ENCODE results near the gene PTH1R.
A peak's percentile ranks its signal among the peaks of the same experiment; 100 is the strongest.

Gene PTH1R

DNA sequence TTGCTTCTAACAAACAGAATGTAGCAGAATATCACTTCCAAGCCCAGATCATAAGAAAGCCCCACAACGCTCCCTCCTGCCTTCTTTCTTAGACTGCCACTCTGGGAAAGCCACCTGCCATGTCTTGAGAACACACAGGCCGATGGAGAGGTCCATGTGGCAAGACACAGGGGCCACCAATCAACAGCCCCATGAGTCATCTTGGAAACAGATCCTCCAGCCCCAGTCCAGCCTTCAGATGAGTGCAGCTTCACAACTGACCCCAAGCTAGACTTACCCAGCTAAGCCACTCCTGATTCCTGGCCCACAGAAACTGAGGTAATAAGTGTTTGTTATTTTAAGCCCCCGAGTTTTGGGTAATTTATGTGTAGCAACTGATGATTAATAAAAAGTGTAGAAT lies 39.7 kb downstream of the PTH1R start:
- no peak for DNase-seq

DNA sequence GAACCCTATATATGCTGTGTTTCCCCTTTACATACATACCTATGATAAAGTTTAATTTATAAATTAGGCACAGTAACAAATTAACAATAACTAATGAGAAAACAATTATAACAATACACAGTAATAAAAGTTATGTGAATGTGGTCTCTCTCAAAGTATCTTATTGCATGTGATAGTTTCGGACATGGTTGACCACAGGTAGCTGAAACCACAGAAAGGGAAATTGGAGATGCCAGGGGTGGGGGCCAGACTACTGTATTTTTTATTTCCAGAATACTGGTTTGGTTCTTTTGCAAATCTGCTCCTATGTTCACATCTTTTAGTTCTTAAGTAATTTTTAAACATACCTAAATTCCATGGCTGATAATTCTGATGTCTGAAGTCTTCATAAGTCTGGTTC lies 40.7 kb downstream of the PTH1R start:
- no peak for DNase-seq

GRCh38 chr3:46918634-46919033 lies 41.1 kb downstream of the PTH1R start:
- DNase-seq, result no peak

DNA sequence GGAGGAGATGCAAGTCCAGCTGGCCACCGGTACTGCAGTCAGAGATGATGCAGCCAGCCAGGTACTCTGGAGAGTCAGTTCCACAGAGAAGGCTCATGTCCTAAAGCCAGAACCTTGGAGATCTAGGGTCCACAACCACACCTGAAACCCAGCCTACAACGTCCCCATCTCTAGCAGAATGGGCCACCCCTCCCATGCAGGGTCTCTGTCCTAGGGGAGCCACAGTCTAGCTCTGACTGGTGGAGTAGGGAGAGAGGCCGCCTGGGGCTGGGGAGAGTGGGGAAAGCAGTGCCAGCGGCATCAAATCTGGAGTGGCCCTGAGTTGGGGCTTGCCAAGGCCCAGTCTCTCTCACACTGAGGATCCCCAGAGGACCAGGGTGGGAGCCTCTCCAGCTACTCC lies 43.5 kb downstream of the PTH1R start:
- DNase-seq, result no peak

GRCh38 chr3:46921871-46922271 lies 44.4 kb downstream of the PTH1R start:
- no peak for DNase-seq

DNA sequence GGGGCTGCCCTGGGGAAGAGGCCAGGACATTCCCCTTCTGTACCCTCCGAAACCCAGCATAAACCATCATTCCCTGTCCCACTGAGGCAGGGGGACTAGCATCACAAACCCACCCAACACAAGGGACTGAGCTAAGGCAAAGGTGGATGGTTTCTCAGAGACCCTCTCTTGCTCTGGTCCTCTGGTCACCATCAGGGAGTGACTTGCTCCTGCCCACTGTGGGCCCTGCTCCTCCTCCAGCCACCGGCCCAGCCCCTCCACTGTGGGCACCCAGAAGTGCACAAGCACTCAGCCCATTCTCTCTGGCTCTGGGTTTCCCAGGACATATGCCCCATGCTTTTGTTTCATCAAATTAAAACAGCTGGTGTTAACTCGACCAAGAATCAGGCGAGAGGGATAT lies 44.9 kb downstream of the PTH1R start:
- DNase-seq, result no peak

GRCh38 chr3:46922871-46923558 lies 45.5 kb downstream of the PTH1R start:
- DNase-seq, result no peak

DNA sequence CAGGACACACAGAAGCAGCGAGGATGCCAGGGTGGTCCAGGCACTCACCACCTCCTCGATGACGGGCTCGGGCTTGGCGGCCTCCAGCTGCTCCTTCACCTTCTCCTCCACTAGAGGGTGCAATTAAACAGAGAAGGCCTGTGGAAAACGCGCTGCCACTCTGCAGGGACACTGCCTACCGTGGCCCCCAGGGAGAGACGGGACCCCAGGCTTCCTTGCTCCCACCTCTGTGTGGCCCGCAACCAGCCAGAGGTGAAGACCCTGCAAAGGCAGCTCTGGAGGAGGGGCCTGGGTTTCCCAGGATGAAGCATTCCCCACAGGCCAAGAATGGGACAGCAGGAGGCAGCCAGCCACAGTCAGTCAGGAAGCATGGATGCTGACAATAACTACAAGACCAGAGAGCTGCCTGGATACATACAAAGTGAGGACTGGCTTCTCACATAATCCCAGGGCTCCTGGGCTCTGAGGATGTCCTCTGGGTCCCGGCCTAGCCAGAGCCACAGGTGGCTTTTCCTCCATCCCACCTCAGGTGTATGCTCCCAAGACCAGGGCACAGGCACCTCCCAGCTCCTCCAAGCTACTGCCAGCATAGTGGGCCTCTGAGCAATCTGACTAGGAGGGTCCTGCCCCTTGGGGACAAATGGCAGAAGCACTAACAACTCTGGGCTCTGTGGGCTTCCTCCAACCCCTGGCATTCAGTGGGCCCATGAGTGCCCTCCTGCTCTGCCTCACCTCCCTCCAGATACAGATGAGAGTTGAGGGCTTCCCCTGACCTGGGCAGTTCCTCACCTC lies 46.2 kb downstream of the PTH1R start:
- peak; percentile 42 to 43 for DNase-seq

- no peak for DNase-seq
Measured at GRCh38 chr3:46924921-46925584, 47.5 kb downstream of the PTH1R start.

GRCh38 chr3:46925585-46925934 lies 48.0 kb downstream of the PTH1R start:
- no peak for DNase-seq

DNA sequence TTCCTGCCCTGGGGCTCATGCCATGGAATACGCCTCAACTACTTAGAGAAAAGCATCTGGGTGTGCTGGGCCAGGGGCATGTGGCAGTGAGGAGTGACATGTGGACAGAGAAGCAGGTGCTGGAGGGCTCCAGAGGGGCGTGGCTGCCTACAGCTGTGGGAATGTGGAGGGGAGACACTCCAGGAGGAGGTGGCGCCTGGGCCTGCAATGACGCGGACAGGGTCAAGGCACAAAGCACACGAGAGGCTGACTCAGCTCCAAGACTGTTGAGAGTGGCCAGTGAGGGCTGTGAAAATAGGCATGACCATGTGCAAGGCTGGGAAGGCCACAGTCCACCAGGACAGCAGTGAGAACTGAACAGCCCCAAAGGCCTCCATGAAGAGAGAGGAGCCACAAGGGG lies 48.5 kb downstream of the PTH1R start:
- no peak for DNase-seq

DNA sequence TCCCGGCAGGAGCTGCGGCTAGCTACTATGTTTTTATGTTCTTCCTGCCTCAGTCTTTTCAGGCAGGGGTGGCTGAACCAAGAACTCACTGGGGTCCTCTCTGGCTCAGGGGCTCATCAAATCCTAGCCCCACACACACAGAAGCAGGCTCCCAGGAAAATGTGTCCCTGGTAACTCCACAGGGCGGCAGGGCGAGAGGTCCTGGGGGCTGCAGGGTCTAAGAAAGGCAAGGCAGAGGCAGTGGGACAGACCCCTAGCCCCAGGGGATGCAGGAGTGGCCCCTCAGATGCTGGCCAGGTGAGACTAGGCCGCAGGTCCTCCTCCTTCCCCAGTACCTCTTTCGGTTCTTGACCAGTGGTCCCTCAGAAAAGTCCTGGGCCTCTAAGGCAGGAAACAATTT lies 48.9 kb downstream of the PTH1R start:
- DNase-seq, result no peak

- DNase-seq, result no peak
Measured at GRCh38 chr3:46926871-46927717, 49.6 kb downstream of the PTH1R start.

DNA sequence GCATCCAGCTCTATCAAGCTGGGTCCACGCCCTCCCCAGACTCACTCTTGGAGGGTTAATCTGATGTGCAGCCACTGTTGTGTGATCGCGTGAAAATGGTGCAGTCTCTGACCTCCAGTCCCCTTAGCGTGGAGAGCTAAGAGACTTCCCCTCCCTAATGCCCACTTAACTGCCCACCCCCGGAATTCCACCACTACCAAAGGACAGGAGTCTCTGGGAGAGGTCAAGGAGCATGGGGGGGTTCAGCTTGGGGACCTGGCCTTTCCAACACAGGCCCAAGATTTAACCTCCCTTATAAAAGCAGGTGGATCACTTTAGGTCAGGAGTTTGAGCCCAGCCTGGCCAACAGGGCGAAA lies 50.2 kb downstream of the PTH1R start:
- DNase-seq, result no peak

GRCh38 chr3:46928282-46928681 lies 50.8 kb downstream of the PTH1R start:
- DNase-seq, result no peak

DNA sequence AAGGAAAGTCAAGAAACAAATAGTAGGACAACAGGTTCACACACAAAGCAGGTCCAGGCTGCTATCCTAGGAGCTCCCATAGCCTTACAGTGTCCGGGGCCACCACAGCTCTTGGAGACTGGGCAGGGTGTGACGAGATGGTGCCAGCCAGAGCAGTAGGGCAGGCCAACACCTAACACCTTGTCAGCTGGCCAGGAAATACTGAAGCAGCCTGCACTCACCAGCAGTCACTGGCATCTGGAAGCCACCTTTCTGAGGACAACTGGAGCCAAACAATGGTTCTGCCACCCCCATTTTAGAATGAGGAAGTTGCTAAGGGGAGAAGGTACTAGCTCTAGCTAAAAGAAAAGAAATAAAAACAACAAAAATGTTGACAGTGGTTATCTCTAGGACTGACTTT lies 51.8 kb downstream of the PTH1R start:
- no peak for DNase-seq

DNA sequence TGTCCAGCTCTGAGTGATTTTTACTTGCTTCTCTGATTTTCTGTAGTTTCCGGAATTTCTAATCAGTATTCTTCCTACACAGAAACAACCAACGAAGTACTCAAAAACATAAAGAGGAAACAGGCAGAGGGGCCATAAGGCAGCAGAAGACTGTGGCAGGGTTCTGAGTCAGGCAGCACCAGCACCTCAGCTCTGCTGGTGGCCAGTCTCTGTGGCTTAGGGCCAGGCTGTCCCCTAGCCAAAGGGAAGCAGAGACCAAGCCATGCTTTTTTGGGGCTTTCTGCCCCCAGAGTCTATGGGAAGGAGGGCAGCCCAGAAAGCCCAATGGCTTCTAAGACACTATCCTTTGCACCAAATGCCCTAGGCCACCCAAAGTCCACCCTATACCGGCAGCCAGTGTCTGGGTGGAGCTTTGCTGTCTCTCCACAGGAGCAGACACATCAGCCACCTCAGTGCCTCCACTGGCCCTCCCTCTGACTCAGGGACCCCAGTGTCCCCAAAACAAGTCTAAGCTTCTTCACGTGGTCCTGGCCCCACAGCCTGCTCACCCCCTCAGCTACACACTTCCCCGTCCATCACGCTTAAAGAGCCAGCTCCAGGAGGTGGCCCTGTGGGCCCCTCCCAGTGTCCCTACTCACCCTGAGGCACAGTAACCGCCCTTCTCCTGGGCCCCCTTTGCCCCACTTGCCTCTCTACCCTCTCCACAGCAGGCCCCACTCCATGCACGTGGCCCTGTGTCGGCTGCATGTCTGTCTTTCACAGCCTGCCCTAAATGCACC lies 52.8 kb downstream of the PTH1R start:
- no peak for DNase-seq

GRCh38 chr3:46930945-46931403 lies 53.5 kb downstream of the PTH1R start:
- no peak for DNase-seq

GRCh38 chr3:46931631-46932331 lies 54.3 kb downstream of the PTH1R start:
- DNase-seq, result no peak

DNA sequence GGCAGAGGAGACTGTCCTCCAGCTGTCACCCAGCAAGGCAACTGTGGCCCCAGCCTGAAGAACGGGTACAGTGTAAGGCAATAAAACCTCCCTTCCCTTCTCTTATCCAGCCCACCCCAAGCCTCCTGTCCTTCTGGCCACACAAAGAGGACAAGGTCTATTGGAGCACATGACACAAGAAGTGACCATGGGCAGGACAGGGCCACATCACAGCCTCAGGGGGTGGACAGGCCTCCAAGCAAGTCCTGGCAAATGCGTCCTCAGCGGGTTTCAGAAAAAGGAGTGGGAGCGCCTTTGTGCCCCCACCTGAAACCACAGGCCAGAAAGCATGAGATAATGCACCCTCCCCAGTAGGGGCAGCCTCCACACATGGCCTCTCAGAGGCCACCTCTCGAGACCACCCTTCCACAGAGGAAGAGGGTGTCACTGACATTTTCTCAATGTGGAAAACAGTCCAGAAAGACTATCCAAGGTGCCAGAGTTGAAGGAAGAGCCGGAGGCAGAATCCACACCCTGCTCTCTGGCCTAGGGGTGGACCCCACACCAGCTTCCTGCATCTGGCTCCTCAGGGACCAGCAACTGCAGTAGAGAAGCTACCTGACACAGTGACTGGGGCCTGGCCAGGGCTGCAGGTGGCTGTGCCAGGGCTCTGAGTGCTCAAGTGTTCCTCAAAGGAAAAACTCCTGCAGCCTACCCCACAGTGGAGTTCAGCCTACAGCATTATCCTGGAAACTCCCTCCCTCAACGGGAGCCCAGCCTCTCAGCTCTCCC lies 55.1 kb downstream of the PTH1R start:
- DNase-seq, result no peak

GRCh38 chr3:46933261-46933660 lies 55.7 kb downstream of the PTH1R start:
- DNase-seq, result no peak

Data from stimulated activated CD4-positive, alpha-beta T cell treated with anti-CD3 and anti-CD28 coated beads, Interleukin-2, amount 100 ng/mL, for 24 hours (primary cell).